ENCODE data around the gene CYP4F2. TPM values are rescaled to one million over a fixed set of nuclear protein-coding genes. Genes with fewer than 3 reads are reported as not detected.
"Not testable (repeated sequence)": the region's sequence is repeated elsewhere in the genome, so short reads cannot be mapped to it uniquely, and the experiment has no call there.

Gene CYP4F2
- total RNA-seq, 2 donors from 2014 or later, result not detected

- not testable (repeated sequence) for H3K27me3 Mint-ChIP-seq; H3K4me1 Mint-ChIP-seq; H3K27ac Mint-ChIP-seq; H3K36me3 Mint-ChIP-seq (ENCODE audit: low read depth); H3K4me3 Mint-ChIP-seq; ATAC-seq (replicated peaks); H3K9me3 Mint-ChIP-seq
Observed at GRCh38 chr19:15889339-15889738, 8.5 kb downstream of the CYP4F2 start.

DNA sequence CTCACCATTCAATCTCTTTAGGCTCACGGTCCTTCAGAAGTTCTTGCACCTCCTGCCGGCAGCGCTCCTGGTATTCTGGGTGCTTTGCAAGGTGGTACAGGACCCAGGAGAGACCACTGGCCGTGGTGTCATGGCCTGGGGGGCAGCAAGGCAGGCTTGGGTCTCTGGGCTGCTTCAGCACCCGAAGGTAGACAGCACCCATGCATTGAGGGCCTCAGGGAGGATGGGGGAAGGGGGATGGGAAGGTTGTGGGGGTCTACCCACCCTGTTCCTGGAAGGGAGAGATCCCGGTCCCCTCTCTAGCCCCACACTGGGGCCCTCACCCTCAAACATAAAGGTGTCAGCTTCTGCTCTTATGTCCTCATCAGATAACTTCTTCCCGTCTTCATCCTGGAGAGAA lies 12.0 kb downstream of the CYP4F2 start:
- H3K4me3 Mint-ChIP-seq, result no peak overlapping the region
- H3K27ac Mint-ChIP-seq, result no peak overlapping the region
- no peaks in the 10 kb centered on the region for H3K4me1 Mint-ChIP-seq
- ATAC-seq (replicated peaks), result no peak
- peaks cover 15% of the 10 kb centered on the region for H3K27me3 Mint-ChIP-seq
- no peaks in the 10 kb centered on the region for H3K36me3 Mint-ChIP-seq (ENCODE audit: low read depth)
- H3K9me3 Mint-ChIP-seq, result no peaks in the 10 kb centered on the region

- H3K9me3 Mint-ChIP-seq, result no peaks in the 10 kb centered on the region
- H3K4me3 Mint-ChIP-seq, result no peak overlapping the region
- ATAC-seq (replicated peaks), result no peak
- H3K36me3 Mint-ChIP-seq (ENCODE audit: low read depth), result no peaks in the 10 kb centered on the region
- H3K27me3 Mint-ChIP-seq, result peaks cover 19% of the 10 kb centered on the region
- H3K4me1 Mint-ChIP-seq, result no peaks in the 10 kb centered on the region
- no peak overlapping the region for H3K27ac Mint-ChIP-seq
Observed at GRCh38 chr19:15885167-15885566, 12.7 kb downstream of the CYP4F2 start.

- not testable (repeated sequence) for H3K9me3 Mint-ChIP-seq
Observed at GRCh38 chr19:15883329-15883728, 14.5 kb downstream of the CYP4F2 start.

GRCh38 chr19:15874821-15875474 lies 22.9 kb downstream of the CYP4F2 start:
- no peak for ATAC-seq (replicated peaks)
- Mint-ChIP-seq H3K9me3 (no peaks in the 10 kb centered on the region), H3K27me3 (peaks cover 27% of the 10 kb centered on the region), H3K4me1 (peaks cover 3% of the 10 kb centered on the region), H3K27ac (no peak overlapping the region), H3K36me3 (ENCODE audit: low read depth) (no peaks in the 10 kb centered on the region), H3K4me3 (no peak overlapping the region)

More at GRCh38 chr19:15883329-15883728, 14.5 kb downstream of the CYP4F2 start:
- not testable (repeated sequence) for H3K36me3 Mint-ChIP-seq (ENCODE audit: low read depth); ATAC-seq (replicated peaks); H3K4me1 Mint-ChIP-seq; H3K4me3 Mint-ChIP-seq; H3K27ac Mint-ChIP-seq
- H3K27me3 Mint-ChIP-seq, result peaks cover 24% of the 10 kb centered on the region

DNA sequence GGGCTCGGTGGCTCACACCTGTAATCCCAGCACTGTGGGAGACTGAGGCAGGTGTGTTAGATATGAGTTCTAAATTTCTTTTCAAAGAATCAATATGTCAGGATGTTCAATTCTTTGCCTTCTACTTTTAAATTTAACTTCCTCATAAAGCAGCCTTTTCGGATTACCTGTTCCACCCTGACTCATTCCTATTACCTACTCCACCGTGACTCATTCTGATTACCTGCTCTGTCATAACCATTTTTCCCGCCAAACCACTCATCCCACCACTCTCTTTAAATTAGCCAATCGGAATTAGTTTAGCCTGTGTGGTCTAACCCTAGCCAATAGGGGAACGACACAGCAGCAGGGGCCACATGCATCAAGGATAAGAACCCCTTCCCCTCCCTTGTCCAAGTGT lies 24.1 kb downstream of the CYP4F2 start:
- not testable (repeated sequence) for H3K4me1 Mint-ChIP-seq; ATAC-seq (replicated peaks); H3K27ac Mint-ChIP-seq; H3K36me3 Mint-ChIP-seq (ENCODE audit: low read depth); H3K9me3 Mint-ChIP-seq; H3K4me3 Mint-ChIP-seq
- peaks cover 24% of the 10 kb centered on the region for H3K27me3 Mint-ChIP-seq

- peaks cover 3% of the 10 kb centered on the region for H3K4me1 Mint-ChIP-seq
- no peak overlapping the region for H3K27ac Mint-ChIP-seq
- peak overlapping the region; percentile 26 for H3K4me3 Mint-ChIP-seq
Observed at GRCh38 chr19:15871570-15871969, 26.3 kb downstream of the CYP4F2 start.

DNA sequence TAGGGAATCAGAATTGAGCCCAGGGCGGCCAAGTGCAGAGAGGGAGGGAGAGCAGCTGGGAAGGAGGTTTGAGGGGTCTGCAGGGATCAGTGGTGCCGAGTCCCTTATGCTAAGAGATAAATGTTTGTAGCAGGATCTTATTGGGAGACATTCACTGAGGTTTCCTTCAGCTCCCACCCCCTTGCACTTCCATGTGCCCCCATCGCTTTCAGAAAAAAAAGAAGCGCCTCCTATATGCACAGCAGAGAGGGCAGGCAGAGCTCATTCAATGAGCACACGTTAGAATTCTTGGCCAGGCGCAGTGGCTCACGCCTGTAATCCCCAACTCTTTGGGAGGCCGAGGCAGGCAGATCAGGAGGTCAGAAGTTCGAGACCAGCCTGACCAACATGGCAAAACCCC lies 28.0 kb downstream of the CYP4F2 start:
- Mint-ChIP-seq H3K27ac (no peak overlapping the region), H3K4me1 (peaks cover 3% of the 10 kb centered on the region), H3K36me3 (ENCODE audit: low read depth) (no peaks in the 10 kb centered on the region), H3K27me3 (peaks cover 13% of the 10 kb centered on the region), H3K9me3 (no peaks in the 10 kb centered on the region), H3K4me3 (no peak overlapping the region)
- ATAC-seq (replicated peaks), result no peak

More at GRCh38 chr19:15871570-15871969, 26.3 kb downstream of the CYP4F2 start:
- Mint-ChIP-seq H3K36me3 (ENCODE audit: low read depth) (no peaks in the 10 kb centered on the region), H3K27me3 (peaks cover 21% of the 10 kb centered on the region), H3K9me3 (no peaks in the 10 kb centered on the region)
- ATAC-seq (replicated peaks), result peak; percentile 34

- Mint-ChIP-seq H3K27me3 (peaks cover 5% of the 10 kb centered on the region), H3K9me3 (no peaks in the 10 kb centered on the region), H3K36me3 (ENCODE audit: low read depth) (no peaks in the 10 kb centered on the region), H3K27ac (no peak overlapping the region), H3K4me1 (peaks cover 3% of the 10 kb centered on the region), H3K4me3 (no peak overlapping the region)
- peak; percentile 56 for ATAC-seq (replicated peaks)
Observed at GRCh38 chr19:15869109-15869555, 28.7 kb downstream of the CYP4F2 start.

DNA sequence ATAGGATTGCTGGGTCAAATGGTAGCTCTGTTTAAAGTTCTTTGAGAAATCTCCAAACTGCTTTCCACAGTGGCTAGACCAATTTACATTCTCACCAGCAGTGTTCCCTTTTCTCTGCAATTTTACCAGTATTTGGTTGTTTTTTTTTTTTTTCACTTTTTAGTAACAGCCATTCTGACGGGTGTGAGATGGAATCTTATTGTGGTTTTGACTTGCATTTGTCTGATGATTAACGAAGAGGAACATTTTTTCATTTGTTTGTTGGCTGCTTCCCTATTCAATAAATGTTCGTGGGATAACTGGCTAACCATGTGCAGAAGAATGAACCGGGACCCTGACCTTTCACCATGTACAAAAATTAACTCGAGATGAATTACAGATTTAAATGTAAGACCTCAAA lies 31.2 kb downstream of the CYP4F2 start:
- Mint-ChIP-seq H3K27me3 (no peaks in the 10 kb centered on the region), H3K9me3 (no peaks in the 10 kb centered on the region), H3K36me3 (ENCODE audit: low read depth) (no peaks in the 10 kb centered on the region), H3K4me3 (no peak overlapping the region), H3K27ac (no peak overlapping the region), H3K4me1 (no peaks in the 10 kb centered on the region)
- no peak for ATAC-seq (replicated peaks)

GRCh38 chr19:15864824-15865223 lies 33.0 kb downstream of the CYP4F2 start:
- Mint-ChIP-seq H3K36me3 (ENCODE audit: low read depth) (no peaks in the 10 kb centered on the region), H3K27me3 (no peaks in the 10 kb centered on the region), H3K4me3 (no peak overlapping the region), H3K9me3 (no peaks in the 10 kb centered on the region), H3K4me1 (no peaks in the 10 kb centered on the region), H3K27ac (no peak overlapping the region)
- no peak for ATAC-seq (replicated peaks)

GRCh38 chr19:15863272-15863671 lies 34.6 kb downstream of the CYP4F2 start:
- Mint-ChIP-seq H3K27ac (no peak overlapping the region), H3K27me3 (no peaks in the 10 kb centered on the region), H3K4me1 (no peaks in the 10 kb centered on the region), H3K9me3 (no peaks in the 10 kb centered on the region), H3K4me3 (no peak overlapping the region), H3K36me3 (ENCODE audit: low read depth) (no peaks in the 10 kb centered on the region)
- ATAC-seq (replicated peaks), result no peak

- Mint-ChIP-seq H3K27ac (no peak overlapping the region), H3K27me3 (no peaks in the 10 kb centered on the region), H3K36me3 (ENCODE audit: low read depth) (no peaks in the 10 kb centered on the region), H3K4me1 (no peaks in the 10 kb centered on the region), H3K9me3 (no peaks in the 10 kb centered on the region), H3K4me3 (no peak overlapping the region)
- no peak for ATAC-seq (replicated peaks)
Observed at GRCh38 chr19:15862444-15862843, 35.4 kb downstream of the CYP4F2 start.

DNA sequence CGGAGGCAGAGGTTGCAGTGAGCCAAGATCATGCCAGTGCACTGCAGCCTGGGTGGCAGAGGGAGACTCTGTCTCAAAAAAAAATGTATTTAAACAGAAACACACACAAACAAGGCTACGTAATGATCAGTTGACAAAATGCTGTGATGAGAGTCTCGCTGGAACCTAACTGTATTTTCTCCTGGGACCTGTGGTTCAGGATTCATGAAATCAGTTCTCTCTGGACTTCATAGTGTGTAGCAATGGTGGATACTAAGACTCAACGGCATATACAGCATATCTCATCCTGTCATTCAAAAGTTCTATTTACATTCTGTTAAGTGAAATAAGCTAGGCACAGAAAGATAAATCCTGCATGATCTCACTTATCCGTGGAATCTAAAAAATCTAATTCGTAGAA lies 37.4 kb downstream of the CYP4F2 start:
- H3K27me3 Mint-ChIP-seq, result no peaks in the 10 kb centered on the region
- no peak overlapping the region for H3K4me3 Mint-ChIP-seq
- H3K9me3 Mint-ChIP-seq, result no peaks in the 10 kb centered on the region
- H3K4me1 Mint-ChIP-seq, result no peaks in the 10 kb centered on the region
- H3K27ac Mint-ChIP-seq, result no peak overlapping the region
- H3K36me3 Mint-ChIP-seq (ENCODE audit: low read depth), result no peaks in the 10 kb centered on the region
- no peak for ATAC-seq (replicated peaks)

GRCh38 chr19:15859187-15859586 lies 38.7 kb downstream of the CYP4F2 start:
- H3K27me3 Mint-ChIP-seq, result no peaks in the 10 kb centered on the region
- H3K36me3 Mint-ChIP-seq (ENCODE audit: low read depth), result no peaks in the 10 kb centered on the region
- no peak overlapping the region for H3K4me3 Mint-ChIP-seq
- no peak for ATAC-seq (replicated peaks)
- no peaks in the 10 kb centered on the region for H3K4me1 Mint-ChIP-seq
- no peak overlapping the region for H3K27ac Mint-ChIP-seq
- no peaks in the 10 kb centered on the region for H3K9me3 Mint-ChIP-seq

- no peaks in the 10 kb centered on the region for H3K9me3 Mint-ChIP-seq
- H3K4me3 Mint-ChIP-seq, result no peak overlapping the region
- no peak overlapping the region for H3K27ac Mint-ChIP-seq
- ATAC-seq (replicated peaks), result no peak
- H3K4me1 Mint-ChIP-seq, result peaks cover 5% of the 10 kb centered on the region
- H3K36me3 Mint-ChIP-seq (ENCODE audit: low read depth), result no peaks in the 10 kb centered on the region
- H3K27me3 Mint-ChIP-seq, result no peaks in the 10 kb centered on the region
Observed at GRCh38 chr19:15850385-15850784, 47.5 kb downstream of the CYP4F2 start.
